Esophagus (tissue), 2 donors: ENCODE data around the gene N4BP3. TPM values are rescaled to one million over a fixed set of nuclear protein-coding genes. Genes with fewer than 3 reads are reported as not detected.

ENCODE experiments used
- H3K27ac ChIP-seq, 2 donors: one replicate each; pipeline ENCODE4 v1.5.1; 2013; ENCODE audit warnings: low read depth in 2 of 2, mild to moderate bottlenecking in 2 of 2, inconsistent platforms in 1 of 2, low read length in 1 of 2, moderate library complexity in 1 of 2
- H3K27me3 ChIP-seq, 2 donors: one replicate each; pipeline ENCODE4 v1.6.1; 2013; ENCODE audit warnings: low read length in 2 of 2, control low read depth in 1 of 2, mild to moderate bottlenecking in 1 of 2; ENCODE audit not compliant: insufficient read depth in 2 of 2, control insufficient read depth in 1 of 2
- H3K36me3 ChIP-seq, 2 donors: one replicate each; pipeline ENCODE4 v1.6.1; 2013; ENCODE audit warnings: low read length in 1 of 2; ENCODE audit not compliant: control insufficient read depth in 2 of 2, insufficient read depth in 2 of 2
- H3K4me1 ChIP-seq, 2 donors: one replicate each; pipeline ENCODE4 v1.6.1; 2013; ENCODE audit warnings: low read length in 1 of 2; ENCODE audit not compliant: control insufficient read depth in 2 of 2, insufficient read depth in 2 of 2
- H3K4me3 ChIP-seq, 2 donors: one replicate each; pipeline ENCODE4 v1.5.1; 2013; ENCODE audit warnings: low read length in 2 of 2, mild to moderate bottlenecking in 2 of 2, low read depth in 1 of 2, moderate library complexity in 1 of 2
- H3K9me3 ChIP-seq, 2 donors: one replicate each; pipeline ENCODE4 v1.6.1; 2013; ENCODE audit warnings: mild to moderate bottlenecking in 2 of 2, low read depth in 1 of 2, low read length in 1 of 2, moderate library complexity in 1 of 2; ENCODE audit not compliant: control insufficient read depth in 2 of 2, insufficient read depth in 1 of 2
- WGBS, 2 donors: extraction: QIAGEN DNeasy Blood & Tissue Kit; methylation state at CpG; one replicate each; pipeline ENCODE4 v1.1.7; 2013; 5-methylcytosine and 5-hydroxymethylcytosine counted together
- polyA plus RNA-seq, 2 donors: library from polyadenylated mRNA; stranded (reverse); fragments of 200-250 nt; gene quantifications; one replicate each; pipeline ENCODE4 v1.2.3, GENCODE V29; 2013
- donor health status: healthy with polysubstance abuse.
- donor health status: Bipolar disorder and iron deficiency.

Gene N4BP3
- polyA plus RNA-seq, 2 donors: 16.9 to 26.2 TPM

DNA sequence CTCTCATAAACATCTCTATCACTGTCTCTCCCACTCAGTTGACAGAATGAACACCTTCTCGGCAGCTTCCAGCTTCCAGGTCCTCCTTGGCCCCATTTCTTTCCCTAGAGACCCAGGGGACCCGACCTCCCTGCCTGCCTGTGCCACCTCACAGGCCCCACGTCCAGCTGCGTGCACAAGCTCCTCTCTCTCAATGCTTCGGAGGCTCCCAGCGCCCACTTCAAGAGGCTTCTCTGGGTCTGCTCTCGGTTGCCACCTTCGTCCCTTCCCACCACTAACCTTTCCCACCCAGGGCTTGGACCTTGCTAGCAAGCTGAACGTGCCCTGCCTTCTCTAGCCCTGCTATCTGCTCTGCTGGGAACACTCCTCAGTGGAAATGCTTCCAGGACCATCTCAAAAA is 2.8 kb upstream of the N4BP3 start:
- H3K36me3 ChIP-seq: peaks cover 0 to 3% of the 10 kb centered on the region in 2 donors
- H3K9me3 ChIP-seq: no peaks in the 10 kb centered on the region
- H3K27ac ChIP-seq: peak overlapping the region in 1 of 2 donors; percentile 53
- 91% methylated on average over 8 to 9 of the region's 9 CpGs for WGBS, 2 donors
- peaks cover 7 to 26% of the 10 kb centered on the region in 2 donors for H3K4me1 ChIP-seq
- no peaks in the 10 kb centered on the region for H3K27me3 ChIP-seq
- no peak overlapping the region for H3K4me3 ChIP-seq

- peaks cover 5 to 20% of the 10 kb centered on the region in 2 donors for H3K4me1 ChIP-seq
Observed at GRCh38 chr5:178111925-178112324, 1.4 kb upstream of the N4BP3 start.

GRCh38 chr5:178112545-178112944 is 787 bp upstream of the N4BP3 start:
- 61 to 63% methylated on average over 5 of the region's 5 CpGs for WGBS, 2 donors
- peak overlapping the region; percentile 88 to 92 for H3K27ac ChIP-seq
- no peak overlapping the region for H3K4me3 ChIP-seq
- H3K36me3 ChIP-seq: peaks cover 0 to 7% of the 10 kb centered on the region in 2 donors
- peaks cover 0 to 2% of the 10 kb centered on the region in 2 donors for H3K9me3 ChIP-seq
- no peaks in the 10 kb centered on the region for H3K27me3 ChIP-seq
- peaks cover 4 to 21% of the 10 kb centered on the region in 2 donors for H3K4me1 ChIP-seq

More at GRCh38 chr5:178111925-178112324, 1.4 kb upstream of the N4BP3 start:
- Histone ChIP-seq H3K4me3 (no peak overlapping the region), H3K27ac (peak overlapping the region; percentile 88 to 92), H3K36me3 (peaks cover 0 to 7% of the 10 kb centered on the region in 2 donors), H3K27me3 (no peaks in the 10 kb centered on the region), H3K9me3 (peaks cover 0 to 2% of the 10 kb centered on the region in 2 donors)
- WGBS, 2 donors: 37 to 39% methylated on average over 3 of the region's 3 CpGs

- H3K36me3 ChIP-seq: peaks cover 0 to 10% of the 10 kb centered on the region in 2 donors
- WGBS, 2 donors: 0 to 1% methylated on average over 23 to 41 of the region's 41 CpGs
- H3K27ac ChIP-seq: peak overlapping the region; percentile 90 to 91
- H3K27me3 ChIP-seq: no peaks in the 10 kb centered on the region
- H3K4me3 ChIP-seq: peak overlapping the region; percentile 70 to 75
- H3K9me3 ChIP-seq: peaks cover 0 to 2% of the 10 kb centered on the region in 2 donors
- peaks cover 0 to 22% of the 10 kb centered on the region in 2 donors for H3K4me1 ChIP-seq
Observed at GRCh38 chr5:178113841-178114324, 551 bp downstream of the N4BP3 start.

DNA sequence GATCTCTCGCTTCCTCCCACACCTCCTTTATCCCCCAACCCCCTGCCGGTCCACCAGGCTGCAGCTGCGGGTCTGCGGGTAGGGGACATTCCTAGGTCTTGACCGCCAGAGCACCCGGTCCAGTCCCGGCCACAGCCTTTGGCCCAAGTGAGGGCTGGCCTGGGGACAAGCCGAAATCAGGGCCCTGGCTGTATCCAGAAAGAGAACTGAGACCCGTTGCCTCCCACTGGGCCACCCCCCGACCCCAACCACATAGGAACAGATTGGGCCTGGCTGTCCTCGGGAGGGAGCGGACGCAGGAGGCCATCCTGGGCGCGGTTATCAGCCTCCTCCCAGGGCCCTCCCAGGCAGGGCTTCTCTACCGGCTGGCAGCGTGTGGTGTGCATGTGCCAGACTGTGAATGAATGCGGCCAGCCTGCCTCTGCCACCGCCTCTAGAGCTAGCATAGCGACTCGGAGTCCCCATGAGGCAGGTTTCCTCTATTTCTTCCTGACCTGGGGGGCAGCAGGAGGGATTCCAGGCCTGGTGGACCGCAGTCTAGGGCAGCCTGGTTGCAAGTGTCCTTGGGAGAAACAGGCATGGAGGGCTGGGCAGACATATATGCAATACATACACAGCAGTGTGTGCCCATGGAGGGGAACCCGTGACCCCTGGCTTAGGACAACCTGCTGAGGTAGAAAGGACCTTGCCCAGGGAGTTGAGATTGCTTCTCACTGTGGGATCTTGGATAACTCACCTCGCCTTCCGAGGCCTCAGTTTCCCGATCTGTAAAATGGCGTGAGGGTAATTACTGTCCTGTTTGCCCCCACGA is 1.2 kb downstream of the N4BP3 start:
- Histone ChIP-seq H3K9me3 (peaks cover 0 to 2% of the 10 kb centered on the region in 2 donors), H3K4me3 (peak overlapping the region; percentile 70 to 75), H3K4me1 (peaks cover 2 to 17% of the 10 kb centered on the region in 2 donors), H3K27me3 (no peaks in the 10 kb centered on the region), H3K27ac (peak overlapping the region; percentile 90 to 91), H3K36me3 (peaks cover 0 to 10% of the 10 kb centered on the region in 2 donors)
- WGBS, 2 donors: 14 to 18% methylated on average over 28 of the region's 28 CpGs

DNA sequence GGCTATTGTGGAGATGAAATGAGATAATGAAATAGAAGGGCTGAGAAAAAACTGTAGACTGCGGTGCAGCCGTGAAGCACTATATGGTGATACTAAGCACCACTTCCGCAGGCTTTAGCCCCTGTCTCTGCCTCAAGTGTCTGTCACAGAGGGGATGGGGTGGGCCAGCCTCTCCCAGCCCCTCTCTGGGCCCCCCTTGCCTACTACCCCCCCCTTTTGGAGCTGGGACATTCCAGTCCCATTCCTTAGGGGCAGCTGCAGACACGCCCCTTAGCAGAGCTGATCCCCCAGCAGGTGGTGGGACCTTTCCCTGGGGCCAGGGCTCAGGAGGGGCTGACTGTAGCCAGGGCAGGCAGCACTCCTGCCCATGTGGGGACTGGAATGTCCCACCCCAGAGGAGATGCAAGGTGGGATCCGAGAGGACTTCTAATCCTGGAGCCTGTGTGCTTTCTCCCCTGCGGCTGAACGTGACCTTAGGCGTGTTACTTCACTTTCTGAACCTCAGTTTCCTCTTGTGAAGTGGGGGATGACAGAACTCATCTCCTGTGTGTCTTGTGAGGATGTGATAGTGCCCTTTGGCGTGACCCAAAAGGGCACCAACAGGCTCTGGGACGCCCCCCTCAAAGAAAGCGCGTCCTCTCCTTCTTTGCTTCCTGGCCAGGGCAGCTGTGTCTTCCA is 1.9 kb downstream of the N4BP3 start:
- Histone ChIP-seq H3K9me3 (peaks cover 0 to 2% of the 10 kb centered on the region in 2 donors), H3K27me3 (no peaks in the 10 kb centered on the region), H3K27ac (peak overlapping the region in 1 of 2 donors; percentile 90), H3K4me1 (peaks cover 2 to 17% of the 10 kb centered on the region in 2 donors), H3K36me3 (peaks cover 0 to 17% of the 10 kb centered on the region in 2 donors), H3K4me3 (peak overlapping the region; percentile 70 to 75)
- 60 to 63% methylated on average over 12 of the region's 12 CpGs for WGBS, 2 donors

GRCh38 chr5:178115814-178116142 is 2.4 kb downstream of the N4BP3 start:
- no peaks in the 10 kb centered on the region for H3K27me3 ChIP-seq
- H3K4me1 ChIP-seq: peaks cover 2 to 17% of the 10 kb centered on the region in 2 donors
- 41 to 48% methylated on average over 7 of the region's 7 CpGs for WGBS, 2 donors

DNA sequence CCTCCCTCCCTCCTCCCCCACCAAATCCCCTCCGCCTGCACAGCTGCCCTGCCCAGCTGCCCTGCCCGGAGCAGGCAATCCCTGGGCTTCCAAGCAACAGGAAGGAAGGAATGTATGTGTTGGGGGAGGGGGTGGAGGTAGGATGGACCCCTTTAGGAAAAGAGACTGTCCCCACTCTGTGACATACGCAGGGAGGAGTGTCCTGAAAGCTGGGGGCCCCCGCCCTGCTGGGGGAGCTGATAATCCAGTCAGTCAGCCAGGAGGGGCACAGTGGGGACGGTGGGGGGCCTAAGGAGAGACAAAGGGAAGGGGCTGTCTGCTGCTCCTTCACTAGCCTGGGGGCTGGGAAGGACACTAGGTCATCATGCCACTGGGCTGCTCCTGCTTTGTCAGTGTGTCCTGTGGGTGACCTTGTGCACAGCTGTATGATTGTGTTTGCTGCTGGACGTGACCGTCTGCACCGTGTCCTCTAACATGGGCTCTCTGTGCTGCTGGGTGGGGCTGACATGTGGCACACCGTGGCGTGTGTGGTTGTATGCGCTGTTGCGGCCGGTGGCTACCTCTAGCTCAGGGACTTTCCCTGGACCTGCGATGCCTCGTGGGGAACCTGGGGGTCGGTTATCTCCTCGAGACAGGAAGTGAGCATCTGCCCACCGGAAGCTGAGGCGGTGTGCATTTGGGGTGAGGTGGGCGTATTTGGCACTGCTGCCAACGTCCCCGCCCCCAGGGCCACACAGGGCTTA is 3.0 kb downstream of the N4BP3 start:
- 30 to 45% methylated on average over 22 of the region's 22 CpGs for WGBS, 2 donors
- Histone ChIP-seq H3K27ac (peak overlapping the region in 1 of 2 donors; percentile 17), H3K4me1 (peaks cover 5 to 20% of the 10 kb centered on the region in 2 donors), H3K27me3 (no peaks in the 10 kb centered on the region), H3K9me3 (peaks cover 0 to 2% of the 10 kb centered on the region in 2 donors), H3K36me3 (peaks cover 0 to 23% of the 10 kb centered on the region in 2 donors), H3K4me3 (peak overlapping the region; percentile 70 to 75)

More at GRCh38 chr5:178115814-178116142, 2.4 kb downstream of the N4BP3 start:
- H3K4me3 ChIP-seq: peak overlapping the region; percentile 70 to 75
- peaks cover 0 to 2% of the 10 kb centered on the region in 2 donors for H3K9me3 ChIP-seq
- H3K36me3 ChIP-seq: peaks cover 0 to 20% of the 10 kb centered on the region in 2 donors
- peak overlapping the region in 1 of 2 donors; percentile 17 for H3K27ac ChIP-seq
